Testis (tissue), 2 donors: Measurements from ENCODE around the gene PPP1R27.

ENCODE experiments used
- CTCF ChIP-seq, 3 experiments: fragments of 450-650 bp in 2 of 3; fragments of 200-600 bp in 1 of 3; sonication (generic) in 1 of 3; IDR thresholded peaks; one replicate each; pipeline ENCODE4 v1.5.1; 2016 to 2019; ENCODE audit warnings: antibody characterized with exemption in 3 of 3, mild to moderate bottlenecking in 2 of 3, moderate library complexity in 1 of 3
- POLR2A ChIP-seq: fragments of 450-650 bp; IDR thresholded peaks from one replicate; pipeline ENCODE4 v1.6.1; 2017; ENCODE audit warnings: antibody characterized with exemption, mild to moderate bottlenecking, moderate library complexity

DNA sequence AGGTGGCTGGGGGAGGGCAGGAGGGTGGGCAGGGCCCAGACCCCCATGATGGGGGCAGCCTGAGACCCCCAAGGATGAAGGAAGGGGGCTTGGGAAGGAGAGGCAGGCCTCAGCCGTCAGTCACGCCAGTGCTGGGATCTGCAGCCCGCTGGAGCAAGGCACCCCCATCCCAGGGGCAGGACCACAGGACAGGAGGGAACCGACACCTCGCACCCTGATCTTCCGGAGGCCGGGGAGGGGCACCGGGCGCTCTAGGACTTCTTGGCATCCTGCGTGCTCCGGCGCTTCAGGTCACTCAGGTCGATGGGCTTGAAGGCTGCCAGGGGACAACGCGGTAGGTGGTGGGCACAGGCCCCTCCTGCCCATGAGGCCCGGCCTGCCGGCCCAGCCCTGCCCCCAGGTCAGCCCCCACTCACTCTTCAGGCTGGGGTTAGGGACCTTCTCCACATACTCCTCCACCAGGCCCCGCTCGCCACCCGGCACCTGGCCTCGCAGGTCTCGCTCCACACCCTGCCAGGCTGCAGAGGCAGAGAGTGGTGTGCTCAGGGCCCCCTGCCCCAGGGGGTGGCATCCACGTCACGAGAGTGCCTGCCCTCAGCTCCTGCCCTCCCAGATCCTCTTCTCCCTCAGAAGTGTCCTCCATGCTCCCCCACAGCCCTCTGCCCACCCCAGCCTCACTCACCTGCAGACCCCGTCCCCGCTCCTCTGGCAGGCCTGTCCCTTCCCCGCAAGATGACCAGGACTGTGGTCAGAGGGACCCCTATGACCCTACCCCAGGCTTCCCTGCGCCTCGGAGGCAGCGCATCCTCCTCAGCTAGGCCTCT is 11.6 kb downstream of the PPP1R27 start:
- no peak for TF ChIP-seq CTCF (IDR thresholded peaks at IDR 0.05)
- TF ChIP-seq POLR2A, result no peak
